SU-DHL-6 (cell line): ENCODE results near the gene LYRM7.
"Not testable (repeated sequence)": the region's sequence is repeated elsewhere in the genome, so short reads cannot be mapped to it uniquely, and the experiment has no call there.

ENCODE experiments used
- H2AFZ ChIP-seq: fragments of 200-600 bp; sonication (generic); 2 replicates; pipeline ENCODE4 v1.6.1; 2014; ENCODE audit warnings: low read depth, mild to moderate bottlenecking, moderate library complexity, mixed read lengths, antibody characterized with exemption, low read length; ENCODE audit not compliant: severe bottlenecking
- H3F3A ChIP-seq: fragments of 200-600 bp; shearing (Covaris generic); 2 replicates; pipeline ENCODE4 v1.6.0; 2016; ENCODE audit warnings: antibody characterized with exemption, mild to moderate bottlenecking; ENCODE audit not compliant: insufficient read depth
- H3K27ac ChIP-seq: fragments of 200-600 bp; sonication (generic); 2 replicates; pipeline ENCODE4 v1.5.1; 2016; ENCODE audit warnings: low read depth, mild to moderate bottlenecking, low read length, moderate library complexity, mixed read lengths
- H3K27me3 ChIP-seq: fragments of 200-600 bp; sonication (generic), shearing (Covaris generic); 2 replicates; pipeline ENCODE4 v1.6.0; 2014; ENCODE audit warnings: mild to moderate bottlenecking, low read length
- H3K36me3 ChIP-seq: fragments of 200-600 bp; sonication (generic); 2 replicates; pipeline ENCODE4 v1.6.1; 2014; ENCODE audit warnings: mild to moderate bottlenecking, low read length, mixed read lengths
- H3K4me2 ChIP-seq: fragments of 300-600, 200-600 bp; shearing (Covaris generic), sonication (generic); 2 replicates; pipeline ENCODE4 v1.6.0; 2014; ENCODE audit warnings: low read length, low read depth, mild to moderate bottlenecking; ENCODE audit not compliant: poor library complexity, severe bottlenecking
- H3K4me3 ChIP-seq: fragments of 200-600 bp; sonication (generic); 2 replicates; pipeline ENCODE4 v1.5.1; 2014; ENCODE audit warnings: antibody characterized with exemption, low read length, mild to moderate bottlenecking, mixed read lengths; ENCODE audit not compliant: insufficient read depth, poor library complexity, severe bottlenecking
- H3K79me2 ChIP-seq: fragments of 200-600 bp; sonication (generic); 2 replicates; pipeline ENCODE4 v1.6.1; 2014; ENCODE audit warnings: mild to moderate bottlenecking, low read length, moderate library complexity; ENCODE audit not compliant: insufficient read depth
- H3K9ac ChIP-seq: fragments of 200-600 bp; sonication (generic); 2 replicates; pipeline ENCODE4 v1.7.0; 2014; ENCODE audit warnings: mild to moderate bottlenecking, low read length
- H3K9me2 ChIP-seq: fragments of 200-600 bp; sonication (generic); replicated peaks from 2 replicates; pipeline ENCODE4 v1.6.1; 2014; ENCODE audit warnings: low read length; ENCODE audit not compliant: insufficient read depth
- H3K9me3 ChIP-seq: fragments of 200-600 bp; sonication (generic); 2 replicates; pipeline ENCODE4 v1.6.1; 2014; ENCODE audit warnings: low read length, mixed read lengths; ENCODE audit not compliant: insufficient read depth
- H4K20me1 ChIP-seq: fragments of 200-600 bp; sonication (generic); 2 replicates; pipeline ENCODE4 v1.6.1; 2014; ENCODE audit warnings: low read depth, mild to moderate bottlenecking, antibody characterized with exemption, low read length, moderate library complexity, mixed read lengths
- EZH2phosphoT487 ChIP-seq: fragments of 200-600 bp; sonication (generic), shearing (Covaris generic); conservative IDR thresholded peaks from 2 replicates; pipeline ENCODE4 v1.6.1; 2018; ENCODE audit warnings: mild to moderate bottlenecking, antibody characterized with exemption, low read length, moderate library complexity, mixed read lengths
- TF ChIP-seq, protein P1 (sequence below): fragments of 200-600 bp; sonication (generic); IDR thresholded peaks from one replicate; pipeline ENCODE4 v1.5.1; 2017; ENCODE audit warnings: antibody characterized with exemption, mild to moderate bottlenecking, low read length, moderate library complexity; ENCODE audit not compliant: insufficient read depth, poor library complexity, severe bottlenecking

Gene LYRM7

DNA sequence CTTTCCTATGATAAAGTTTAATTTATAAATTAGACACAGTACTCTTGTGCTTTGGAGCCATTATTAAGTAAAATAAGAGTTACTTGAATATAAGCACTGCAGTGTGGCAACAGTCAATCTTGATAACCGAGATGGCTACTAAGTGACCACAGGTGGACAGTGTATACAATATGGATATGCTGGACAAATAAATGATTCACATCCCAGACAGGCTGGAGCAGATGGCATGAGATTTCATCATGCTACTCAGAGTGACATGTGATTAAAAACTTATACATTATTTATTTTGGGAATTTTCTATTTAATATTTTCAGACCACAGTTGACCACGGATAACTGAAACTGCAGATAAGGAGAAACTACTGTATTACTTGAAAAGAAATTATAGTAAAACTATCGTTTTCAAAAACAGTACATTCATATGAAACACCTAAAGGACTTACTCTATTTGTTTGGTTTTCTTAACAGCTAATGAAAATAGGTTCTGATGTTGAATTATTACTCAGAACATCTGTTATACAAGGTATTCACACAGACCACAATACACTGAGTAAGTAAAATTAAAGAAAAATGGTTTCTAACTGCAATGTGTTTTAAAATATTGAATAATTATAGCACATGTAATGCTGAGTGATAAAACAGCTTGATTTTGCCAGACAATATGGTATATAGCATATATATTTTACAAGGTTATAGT, 16.0 kb downstream of the LYRM7 start:
- TF ChIP-seq, protein P1, sequence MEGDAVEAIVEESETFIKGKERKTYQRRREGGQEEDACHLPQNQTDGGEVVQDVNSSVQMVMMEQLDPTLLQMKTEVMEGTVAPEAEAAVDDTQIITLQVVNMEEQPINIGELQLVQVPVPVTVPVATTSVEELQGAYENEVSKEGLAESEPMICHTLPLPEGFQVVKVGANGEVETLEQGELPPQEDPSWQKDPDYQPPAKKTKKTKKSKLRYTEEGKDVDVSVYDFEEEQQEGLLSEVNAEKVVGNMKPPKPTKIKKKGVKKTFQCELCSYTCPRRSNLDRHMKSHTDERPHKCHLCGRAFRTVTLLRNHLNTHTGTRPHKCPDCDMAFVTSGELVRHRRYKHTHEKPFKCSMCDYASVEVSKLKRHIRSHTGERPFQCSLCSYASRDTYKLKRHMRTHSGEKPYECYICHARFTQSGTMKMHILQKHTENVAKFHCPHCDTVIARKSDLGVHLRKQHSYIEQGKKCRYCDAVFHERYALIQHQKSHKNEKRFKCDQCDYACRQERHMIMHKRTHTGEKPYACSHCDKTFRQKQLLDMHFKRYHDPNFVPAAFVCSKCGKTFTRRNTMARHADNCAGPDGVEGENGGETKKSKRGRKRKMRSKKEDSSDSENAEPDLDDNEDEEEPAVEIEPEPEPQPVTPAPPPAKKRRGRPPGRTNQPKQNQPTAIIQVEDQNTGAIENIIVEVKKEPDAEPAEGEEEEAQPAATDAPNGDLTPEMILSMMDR: no peak
- TF ChIP-seq EZH2phosphoT487: no peak
- H3K36me3 ChIP-seq: peaks cover 26% of the 10 kb centered on the region
- H3F3A ChIP-seq: peaks cover 20% of the 10 kb centered on the region; the same call in 1 of the 2 replicates
- no peaks in the 10 kb centered on the region for H3K9me3 ChIP-seq
- H2AFZ ChIP-seq: no peak overlapping the region
- H3K9ac ChIP-seq: no peak overlapping the region
- no peaks in the 10 kb centered on the region for H3K79me2 ChIP-seq
- no peaks in the 10 kb centered on the region for H4K20me1 ChIP-seq
- H3K4me3 ChIP-seq: no peak overlapping the region
- H3K9me2 ChIP-seq: no peaks in the 10 kb centered on the region
- H3K4me2 ChIP-seq: no peak overlapping the region
- no peaks in the 10 kb centered on the region for H3K27me3 ChIP-seq
- H3K27ac ChIP-seq: no peak overlapping the region

DNA sequence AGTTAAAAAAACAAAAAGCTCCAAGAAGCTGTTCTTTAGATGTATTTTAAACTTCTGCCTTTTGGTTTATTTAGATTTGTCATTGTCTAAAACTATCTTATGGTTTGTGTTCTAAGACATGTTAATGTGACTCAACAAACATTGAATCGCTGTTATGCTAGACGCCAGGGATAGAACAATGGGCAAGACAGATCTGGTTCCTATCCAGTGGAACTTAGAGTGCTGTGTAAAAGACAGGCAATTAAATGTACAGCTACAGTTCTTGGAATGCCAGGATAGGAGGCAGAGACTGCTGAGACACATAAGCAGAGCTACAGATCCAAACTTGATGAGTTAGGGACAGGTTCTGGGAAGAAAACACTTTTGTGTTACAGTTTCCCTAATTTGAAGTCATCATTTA, 22.4 kb downstream of the LYRM7 start:
- no peaks in the 10 kb centered on the region for H3K79me2 ChIP-seq
- H3K4me3 ChIP-seq: no peak overlapping the region
- no peak overlapping the region for H3K27ac ChIP-seq
- H3K9ac ChIP-seq: no peak overlapping the region
- TF ChIP-seq, protein P1: no peak
- no peak for TF ChIP-seq EZH2phosphoT487
- H2AFZ ChIP-seq: no peak overlapping the region
- no peaks in the 10 kb centered on the region for H3K9me3 ChIP-seq
- no peak overlapping the region for H3K4me2 ChIP-seq
- no peaks in the 10 kb centered on the region for H4K20me1 ChIP-seq
- H3K36me3 ChIP-seq: peaks cover 10% of the 10 kb centered on the region
- H3F3A ChIP-seq: no peaks in the 10 kb centered on the region; the same call in 1 of the 2 replicates
- no peaks in the 10 kb centered on the region for H3K27me3 ChIP-seq
- H3K9me2 ChIP-seq: no peaks in the 10 kb centered on the region

DNA sequence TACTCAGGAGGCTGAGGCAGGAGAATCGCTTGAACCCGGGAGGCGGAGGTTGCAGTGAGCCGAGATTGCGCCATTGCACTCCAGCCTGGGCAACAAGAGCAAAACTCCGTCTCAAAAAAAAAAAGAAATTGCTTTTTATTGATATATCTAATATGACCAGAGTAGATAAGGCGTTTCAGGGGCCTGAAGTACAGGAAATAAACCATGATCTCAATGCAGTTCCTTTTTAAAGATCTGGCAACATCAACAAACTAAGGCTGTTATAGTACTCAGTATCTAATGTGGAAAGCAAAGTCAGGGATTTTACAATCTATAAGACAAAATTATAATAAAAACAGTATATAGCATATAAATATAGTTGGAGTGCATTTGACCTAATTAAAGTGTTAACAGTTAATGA, 23.2 kb downstream of the LYRM7 start:
- not testable (repeated sequence) for H3K27me3 ChIP-seq, H3K4me3 ChIP-seq, H3K79me2 ChIP-seq, H4K20me1 ChIP-seq, H3K4me2 ChIP-seq, H3K36me3 ChIP-seq, H3K9me2 ChIP-seq, H3F3A ChIP-seq, H3K9ac ChIP-seq, H3K27ac ChIP-seq, H3K9me3 ChIP-seq, H2AFZ ChIP-seq

DNA sequence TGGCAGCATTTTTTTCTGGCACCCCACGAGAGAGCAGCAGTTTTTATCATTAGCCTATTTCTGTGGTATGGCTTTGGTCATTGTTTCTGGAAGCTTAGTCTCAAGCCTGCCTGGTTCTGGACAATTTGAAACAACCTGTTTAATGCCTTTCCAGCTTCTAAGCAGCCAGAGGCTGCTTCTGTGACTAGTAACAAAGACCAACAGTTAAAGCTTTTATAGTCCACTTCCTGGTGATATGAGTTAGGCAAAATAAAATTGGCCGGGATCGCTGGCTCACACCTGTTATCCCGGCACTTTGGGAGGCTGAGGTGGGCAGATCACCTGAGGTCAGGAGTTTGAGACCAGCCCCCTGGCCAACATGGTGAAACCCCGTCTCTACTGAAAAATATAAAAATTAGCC, 24.0 kb downstream of the LYRM7 start:
- TF ChIP-seq EZH2phosphoT487: no peak
- TF ChIP-seq, protein P1: no peak
- Histone ChIP-seq H3K9me2 (no peaks in the 10 kb centered on the region), H3K4me2 (no peak overlapping the region), H3K4me3 (no peak overlapping the region), H3K36me3 (peaks cover 14% of the 10 kb centered on the region), H2AFZ (no peak overlapping the region), H3K79me2 (no peaks in the 10 kb centered on the region), H3F3A (peaks cover 7% of the 10 kb centered on the region), H4K20me1 (no peaks in the 10 kb centered on the region), H3K27ac (no peak overlapping the region), H3K9ac (no peak overlapping the region), H3K9me3 (no peaks in the 10 kb centered on the region), H3K27me3 (no peaks in the 10 kb centered on the region)
